Hematopoietic multipotent progenitor cell treated with erythropoietin and hydrocortisone succinate and interleukin-3 and kit ligand, for 8 days (in vitro differentiated cells): ENCODE results near the gene GGA3.
"Not testable (repeated sequence)": the region's sequence is repeated elsewhere in the genome, so short reads cannot be mapped to it uniquely, and the experiment has no call there.

Experiments used
- DNase-seq: peaks from one replicate; pipeline ENCODE4 v3.0.0-alpha.2; 2015

The GGA3 gene

GRCh38 chr17:75208161-75208560 is 53.2 kb downstream of the GGA3 start:
- no peak for DNase-seq

GRCh38 chr17:75207760-75208159 is 53.6 kb downstream of the GGA3 start:
- DNase-seq, result no peak

GRCh38 chr17:75207050-75207407 is 54.4 kb downstream of the GGA3 start:
- DNase-seq, result not testable (repeated sequence)

GRCh38 chr17:75205793-75206163 is 55.6 kb downstream of the GGA3 start:
- no peak for DNase-seq

GRCh38 chr17:75205037-75205792 is 56.2 kb downstream of the GGA3 start, which contains the start of gene NUP85:
Gene NUP85, plus strand, starts transcription at chr17:75205679. Its CDS starts 83 bp downstream, at chr17:75205762.
- DNase-seq, result peak; percentile 92

- no peak for DNase-seq
These were observed 61.4 kb downstream of the GGA3 start for GRCh38 chr17:75199886-75200618.

- DNase-seq, result no peak
These were observed 66.5 kb downstream of the GGA3 start for GRCh38 chr17:75194879-75195278.

GRCh38 chr17:75191584-75191983 is 69.8 kb downstream of the GGA3 start:
- DNase-seq, result no peak

- DNase-seq, result no peak
These were observed 72.8 kb downstream of the GGA3 start for GRCh38 chr17:75188614-75189013.
